ENCODE data around the gene KIF1B. TPM values are rescaled to one million over a fixed set of nuclear protein-coding genes. Genes with fewer than 3 reads are reported as not detected.
A peak's percentile ranks its signal among the peaks of the same experiment; 100 is the strongest.

Gene KIF1B
- total RNA-seq, 1 donor from 2014 or later, result 78.4 TPM

GRCh38 chr1:10278880-10279279 lies 68.5 kb downstream of the KIF1B start:
- Histone ChIP-seq H3K4me1 (peaks cover 27% of the 10 kb centered on the region), H3K27me3 (ENCODE audit: low read depth) (no peaks in the 10 kb centered on the region), H3K4me3 (no peak overlapping the region), H3K36me3 (peaks cover 82% of the 10 kb centered on the region), H3K9me3 (replicated peaks) (no peaks in the 10 kb centered on the region), H3K27ac (replicated peaks) (no peak overlapping the region)
- intact Hi-C loops (cut with micrococcal nuclease), result no loop called here
- TF ChIP-seq, protein P1, sequence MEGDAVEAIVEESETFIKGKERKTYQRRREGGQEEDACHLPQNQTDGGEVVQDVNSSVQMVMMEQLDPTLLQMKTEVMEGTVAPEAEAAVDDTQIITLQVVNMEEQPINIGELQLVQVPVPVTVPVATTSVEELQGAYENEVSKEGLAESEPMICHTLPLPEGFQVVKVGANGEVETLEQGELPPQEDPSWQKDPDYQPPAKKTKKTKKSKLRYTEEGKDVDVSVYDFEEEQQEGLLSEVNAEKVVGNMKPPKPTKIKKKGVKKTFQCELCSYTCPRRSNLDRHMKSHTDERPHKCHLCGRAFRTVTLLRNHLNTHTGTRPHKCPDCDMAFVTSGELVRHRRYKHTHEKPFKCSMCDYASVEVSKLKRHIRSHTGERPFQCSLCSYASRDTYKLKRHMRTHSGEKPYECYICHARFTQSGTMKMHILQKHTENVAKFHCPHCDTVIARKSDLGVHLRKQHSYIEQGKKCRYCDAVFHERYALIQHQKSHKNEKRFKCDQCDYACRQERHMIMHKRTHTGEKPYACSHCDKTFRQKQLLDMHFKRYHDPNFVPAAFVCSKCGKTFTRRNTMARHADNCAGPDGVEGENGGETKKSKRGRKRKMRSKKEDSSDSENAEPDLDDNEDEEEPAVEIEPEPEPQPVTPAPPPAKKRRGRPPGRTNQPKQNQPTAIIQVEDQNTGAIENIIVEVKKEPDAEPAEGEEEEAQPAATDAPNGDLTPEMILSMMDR (IDR thresholded peaks at IDR 0.05; ENCODE audit: borderline replicate concordance), result no peak
- no peak for DNase-seq

- peaks cover 40% of the 10 kb centered on the region for H3K4me1 ChIP-seq
- no peaks in the 10 kb centered on the region for H3K27me3 ChIP-seq (ENCODE audit: low read depth)
- intact Hi-C loops (cut with micrococcal nuclease), result no loop called here
- H3K9me3 ChIP-seq (replicated peaks), result no peaks in the 10 kb centered on the region
- TF ChIP-seq, protein P1 (IDR thresholded peaks at IDR 0.05; ENCODE audit: borderline replicate concordance), result no peak
- H3K4me3 ChIP-seq, result no peak overlapping the region
- no peak for DNase-seq
- peaks cover 96% of the 10 kb centered on the region for H3K36me3 ChIP-seq
- H3K27ac ChIP-seq (replicated peaks), result peak overlapping the region; percentile 3
Measured at GRCh38 chr1:10280439-10281350, 70.3 kb downstream of the KIF1B start.

DNA sequence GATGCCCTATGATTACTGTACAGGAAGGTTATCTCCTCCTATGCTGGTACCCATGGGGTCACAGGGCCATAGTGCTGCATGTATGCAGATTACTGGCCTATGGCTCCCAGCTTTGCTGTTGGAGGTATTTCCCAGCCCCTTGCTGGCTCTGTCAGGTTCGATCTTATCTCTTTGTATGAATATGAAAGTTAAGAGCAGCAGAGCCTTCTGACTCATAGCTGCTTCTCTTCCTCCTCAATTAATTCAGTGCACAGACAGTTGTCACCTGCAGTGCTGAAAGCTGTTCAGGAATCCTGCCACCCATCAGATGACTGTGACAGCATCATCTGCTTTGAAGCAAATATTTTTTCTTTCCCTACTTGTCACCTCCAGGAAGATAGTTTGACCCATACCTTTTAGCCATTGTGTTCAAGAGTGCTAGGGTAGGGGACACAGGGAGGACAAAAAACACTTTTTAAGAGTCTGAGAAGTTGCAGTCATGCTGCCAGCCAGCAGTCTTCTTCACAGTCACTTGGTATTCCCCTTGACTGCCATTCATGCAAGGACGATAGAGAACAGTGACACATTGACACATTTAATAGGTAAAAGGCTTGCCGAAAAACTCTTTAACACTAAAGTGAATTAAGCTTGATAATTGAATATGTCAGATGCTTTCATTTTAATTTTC lies 73.1 kb downstream of the KIF1B start:
- peak overlapping the region; percentile 86 for H3K27ac ChIP-seq (replicated peaks)
- H3K36me3 ChIP-seq, result peaks cover 69% of the 10 kb centered on the region
- intact Hi-C loops (cut with micrococcal nuclease), result no loop called here
- H3K4me3 ChIP-seq, result no peak overlapping the region
- TF ChIP-seq, protein P1 (IDR thresholded peaks at IDR 0.05; ENCODE audit: borderline replicate concordance), result no peak
- H3K9me3 ChIP-seq (replicated peaks), result no peaks in the 10 kb centered on the region
- no peaks in the 10 kb centered on the region for H3K27me3 ChIP-seq (ENCODE audit: low read depth)
- no peak for DNase-seq
- H3K4me1 ChIP-seq, result peaks cover 66% of the 10 kb centered on the region

- Histone ChIP-seq H3K4me3 (no peak overlapping the region), H3K36me3 (peaks cover 67% of the 10 kb centered on the region), H3K27me3 (ENCODE audit: low read depth) (no peaks in the 10 kb centered on the region), H3K4me1 (peaks cover 64% of the 10 kb centered on the region), H3K9me3 (replicated peaks) (no peaks in the 10 kb centered on the region), H3K27ac (replicated peaks) (peak overlapping the region; percentile 86)
- intact Hi-C loops (cut with micrococcal nuclease), result no loop called here
- no peak for DNase-seq
- TF ChIP-seq, protein P1 (IDR thresholded peaks at IDR 0.05; ENCODE audit: borderline replicate concordance), result no peak
Measured at GRCh38 chr1:10286244-10286643, 75.9 kb downstream of the KIF1B start.

DNA sequence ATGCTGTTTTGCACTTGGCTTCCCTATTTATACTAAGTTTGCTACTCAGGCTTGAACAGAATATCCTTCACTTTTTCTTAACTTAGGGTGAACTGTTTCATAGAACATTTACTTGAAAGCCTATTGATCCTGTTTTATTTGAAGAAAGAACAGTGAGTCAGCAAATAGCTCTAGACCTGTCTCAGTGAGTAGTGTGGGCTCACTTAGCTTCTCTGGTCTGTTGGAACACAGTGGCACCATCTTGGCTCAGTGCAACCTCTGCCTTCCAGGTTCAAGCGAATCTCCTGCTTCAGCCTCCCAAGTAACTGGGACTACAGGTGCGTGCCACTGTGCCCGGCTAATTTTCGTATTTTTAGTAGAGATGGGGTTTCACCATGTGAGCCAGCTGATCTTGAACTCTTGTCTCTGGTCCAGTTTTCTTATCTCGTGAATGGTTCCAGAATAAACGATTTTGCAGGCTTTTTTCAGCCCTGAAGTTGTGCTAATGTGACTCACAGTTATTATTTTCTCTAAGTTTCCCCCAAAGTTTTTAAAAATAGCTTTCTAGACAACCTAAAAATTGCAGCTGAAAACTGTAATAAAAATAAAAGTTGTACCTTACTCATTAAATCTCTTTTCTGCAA lies 76.8 kb downstream of the KIF1B start:
- TF ChIP-seq, protein P1 (IDR thresholded peaks at IDR 0.05; ENCODE audit: borderline replicate concordance), result no peak
- no peaks in the 10 kb centered on the region for H3K9me3 ChIP-seq (replicated peaks)
- peaks cover 68% of the 10 kb centered on the region for H3K36me3 ChIP-seq
- no peak overlapping the region for H3K4me3 ChIP-seq
- H3K4me1 ChIP-seq, result peaks cover 64% of the 10 kb centered on the region
- DNase-seq, result no peak
- peak overlapping the region; percentile 86 for H3K27ac ChIP-seq (replicated peaks)
- intact Hi-C loops (cut with micrococcal nuclease), result no loop called here
- no peaks in the 10 kb centered on the region for H3K27me3 ChIP-seq (ENCODE audit: low read depth)
